WTC11 (cell line): ENCODE measurements around the gene GPER1.

Source experiments
- ATF1 ChIP-seq: sonication (generic); formaldehyde crosslinking; IDR thresholded peaks from 2 replicates; pipeline ENCODE4 v1.8.1; 2023; ENCODE audit warnings: mild to moderate bottlenecking, moderate library complexity, missing genetic modification reagents
- ESRRA ChIP-seq: sonication (generic); formaldehyde crosslinking; IDR thresholded peaks from 2 replicates; pipeline ENCODE4 v1.8.1; 2022; ENCODE audit warnings: mild to moderate bottlenecking, missing genetic modification reagents, borderline replicate concordance
- ETV6 ChIP-seq: sonication (generic); formaldehyde crosslinking; IDR thresholded peaks from 2 replicates; pipeline ENCODE4 v1.8.1; 2022; ENCODE audit warnings: mild to moderate bottlenecking, missing genetic modification reagents
- FOXJ3 ChIP-seq: sonication (generic); formaldehyde crosslinking; IDR thresholded peaks from 2 replicates; pipeline ENCODE4 v1.9.0; 2021; ENCODE audit warnings: missing genetic modification reagents, mild to moderate bottlenecking, borderline replicate concordance
- RELA ChIP-seq: sonication (generic); formaldehyde crosslinking; IDR thresholded peaks from 2 replicates; pipeline ENCODE4 v1.8.1; 2022; ENCODE audit warnings: missing genetic modification reagents, mild to moderate bottlenecking, borderline replicate concordance
- TF ChIP-seq, protein P1 (sequence below): sonication (generic); formaldehyde crosslinking; IDR thresholded peaks from 2 replicates; pipeline ENCODE4 v1.8.1; 2022; ENCODE audit warnings: mild to moderate bottlenecking, moderate library complexity, missing genetic modification reagents
- TF ChIP-seq, protein P2 (sequence below): sonication (generic); formaldehyde crosslinking; IDR thresholded peaks from 2 replicates; pipeline ENCODE4 v1.8.0; 2022; ENCODE audit warnings: mild to moderate bottlenecking, missing genetic modification reagents
- TF ChIP-seq, protein P3 (sequence below): fragments of 200-600 bp; IDR thresholded peaks from 2 replicates; pipeline ENCODE4 v1.8.0; 2022; ENCODE audit warnings: antibody characterized with exemption
- TF ChIP-seq, protein P4 (sequence below): sonication (generic); formaldehyde crosslinking; IDR thresholded peaks from 2 replicates; pipeline ENCODE4 v1.8.0; 2023; ENCODE audit warnings: mild to moderate bottlenecking, missing genetic modification reagents
- TF ChIP-seq, protein P5 (sequence below): sonication (generic); formaldehyde crosslinking; IDR thresholded peaks from 2 replicates; pipeline ENCODE4 v1.8.1; 2022; ENCODE audit warnings: missing genetic modification reagents, borderline replicate concordance
- TF ChIP-seq, protein P6 (sequence below): fragments of 250-450 bp; sonication (Bioruptor Pico); IDR thresholded peaks from 2 replicates; pipeline ENCODE4 v2.1.2; 2022; ENCODE audit warnings: mild to moderate bottlenecking, moderate library complexity
- TF ChIP-seq, protein P7 (sequence below): sonication (generic); formaldehyde crosslinking; IDR thresholded peaks from 2 replicates; pipeline ENCODE4 v1.8.0; 2023; ENCODE audit warnings: missing genetic modification reagents, mild to moderate bottlenecking, borderline replicate concordance
- TF ChIP-seq, protein P8 (sequence below): sonication (generic); formaldehyde crosslinking; IDR thresholded peaks from 2 replicates; pipeline ENCODE4 v1.8.1; 2023; ENCODE audit warnings: mild to moderate bottlenecking, missing genetic modification reagents
- TF ChIP-seq, protein P9 (sequence below): fragments of 250-450 bp; sonication (Bioruptor Pico); IDR thresholded peaks from 2 replicates; pipeline ENCODE4 v1.9.0; 2021; ENCODE audit warnings: mild to moderate bottlenecking

DNA sequence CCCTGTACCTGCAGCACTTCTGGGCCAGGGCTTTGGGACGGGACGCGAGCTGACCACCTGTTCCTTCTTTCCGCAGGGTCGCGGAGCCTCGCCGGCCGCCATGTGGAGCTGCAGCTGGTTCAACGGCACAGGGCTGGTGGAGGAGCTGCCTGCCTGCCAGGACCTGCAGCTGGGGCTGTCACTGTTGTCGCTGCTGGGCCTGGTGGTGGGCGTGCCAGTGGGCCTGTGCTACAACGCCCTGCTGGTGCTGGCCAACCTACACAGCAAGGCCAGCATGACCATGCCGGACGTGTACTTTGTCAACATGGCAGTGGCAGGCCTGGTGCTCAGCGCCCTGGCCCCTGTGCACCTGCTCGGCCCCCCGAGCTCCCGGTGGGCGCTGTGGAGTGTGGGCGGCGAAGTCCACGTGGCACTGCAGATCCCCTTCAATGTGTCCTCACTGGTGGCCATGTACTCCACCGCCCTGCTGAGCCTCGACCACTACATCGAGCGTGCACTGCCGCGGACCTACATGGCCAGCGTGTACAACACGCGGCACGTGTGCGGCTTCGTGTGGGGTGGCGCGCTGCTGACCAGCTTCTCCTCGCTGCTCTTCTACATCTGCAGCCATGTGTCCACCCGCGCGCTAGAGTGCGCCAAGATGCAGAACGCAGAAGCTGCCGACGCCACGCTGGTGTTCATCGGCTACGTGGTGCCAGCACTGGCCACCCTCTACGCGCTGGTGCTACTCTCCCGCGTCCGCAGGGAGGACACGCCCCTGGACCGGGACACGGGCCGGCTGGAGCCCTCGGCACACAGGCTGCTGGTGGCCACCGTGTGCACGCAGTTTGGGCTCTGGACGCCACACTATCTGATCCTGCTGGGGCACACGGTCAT, 30.3 kb upstream of the GPER1 start:
- TF ChIP-seq RELA (no peak), ETV6 (CRISPR knock-in tag) (no peak), ESRRA (no peak), FOXJ3 (no peak), ATF1 (CRISPR knock-in tag) (no peak)
- TF ChIP-seq, protein P1, sequence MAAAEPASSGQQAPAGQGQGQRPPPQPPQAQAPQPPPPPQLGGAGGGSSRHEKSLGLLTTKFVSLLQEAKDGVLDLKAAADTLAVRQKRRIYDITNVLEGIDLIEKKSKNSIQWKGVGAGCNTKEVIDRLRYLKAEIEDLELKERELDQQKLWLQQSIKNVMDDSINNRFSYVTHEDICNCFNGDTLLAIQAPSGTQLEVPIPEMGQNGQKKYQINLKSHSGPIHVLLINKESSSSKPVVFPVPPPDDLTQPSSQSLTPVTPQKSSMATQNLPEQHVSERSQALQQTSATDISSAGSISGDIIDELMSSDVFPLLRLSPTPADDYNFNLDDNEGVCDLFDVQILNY (CRISPR knock-in tag): no peak
- TF ChIP-seq, protein P2, sequence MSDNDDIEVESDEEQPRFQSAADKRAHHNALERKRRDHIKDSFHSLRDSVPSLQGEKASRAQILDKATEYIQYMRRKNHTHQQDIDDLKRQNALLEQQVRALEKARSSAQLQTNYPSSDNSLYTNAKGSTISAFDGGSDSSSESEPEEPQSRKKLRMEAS (CRISPR knock-in tag): no peak
- TF ChIP-seq, protein P3, sequence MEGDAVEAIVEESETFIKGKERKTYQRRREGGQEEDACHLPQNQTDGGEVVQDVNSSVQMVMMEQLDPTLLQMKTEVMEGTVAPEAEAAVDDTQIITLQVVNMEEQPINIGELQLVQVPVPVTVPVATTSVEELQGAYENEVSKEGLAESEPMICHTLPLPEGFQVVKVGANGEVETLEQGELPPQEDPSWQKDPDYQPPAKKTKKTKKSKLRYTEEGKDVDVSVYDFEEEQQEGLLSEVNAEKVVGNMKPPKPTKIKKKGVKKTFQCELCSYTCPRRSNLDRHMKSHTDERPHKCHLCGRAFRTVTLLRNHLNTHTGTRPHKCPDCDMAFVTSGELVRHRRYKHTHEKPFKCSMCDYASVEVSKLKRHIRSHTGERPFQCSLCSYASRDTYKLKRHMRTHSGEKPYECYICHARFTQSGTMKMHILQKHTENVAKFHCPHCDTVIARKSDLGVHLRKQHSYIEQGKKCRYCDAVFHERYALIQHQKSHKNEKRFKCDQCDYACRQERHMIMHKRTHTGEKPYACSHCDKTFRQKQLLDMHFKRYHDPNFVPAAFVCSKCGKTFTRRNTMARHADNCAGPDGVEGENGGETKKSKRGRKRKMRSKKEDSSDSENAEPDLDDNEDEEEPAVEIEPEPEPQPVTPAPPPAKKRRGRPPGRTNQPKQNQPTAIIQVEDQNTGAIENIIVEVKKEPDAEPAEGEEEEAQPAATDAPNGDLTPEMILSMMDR: no peak
- TF ChIP-seq, protein P4, sequence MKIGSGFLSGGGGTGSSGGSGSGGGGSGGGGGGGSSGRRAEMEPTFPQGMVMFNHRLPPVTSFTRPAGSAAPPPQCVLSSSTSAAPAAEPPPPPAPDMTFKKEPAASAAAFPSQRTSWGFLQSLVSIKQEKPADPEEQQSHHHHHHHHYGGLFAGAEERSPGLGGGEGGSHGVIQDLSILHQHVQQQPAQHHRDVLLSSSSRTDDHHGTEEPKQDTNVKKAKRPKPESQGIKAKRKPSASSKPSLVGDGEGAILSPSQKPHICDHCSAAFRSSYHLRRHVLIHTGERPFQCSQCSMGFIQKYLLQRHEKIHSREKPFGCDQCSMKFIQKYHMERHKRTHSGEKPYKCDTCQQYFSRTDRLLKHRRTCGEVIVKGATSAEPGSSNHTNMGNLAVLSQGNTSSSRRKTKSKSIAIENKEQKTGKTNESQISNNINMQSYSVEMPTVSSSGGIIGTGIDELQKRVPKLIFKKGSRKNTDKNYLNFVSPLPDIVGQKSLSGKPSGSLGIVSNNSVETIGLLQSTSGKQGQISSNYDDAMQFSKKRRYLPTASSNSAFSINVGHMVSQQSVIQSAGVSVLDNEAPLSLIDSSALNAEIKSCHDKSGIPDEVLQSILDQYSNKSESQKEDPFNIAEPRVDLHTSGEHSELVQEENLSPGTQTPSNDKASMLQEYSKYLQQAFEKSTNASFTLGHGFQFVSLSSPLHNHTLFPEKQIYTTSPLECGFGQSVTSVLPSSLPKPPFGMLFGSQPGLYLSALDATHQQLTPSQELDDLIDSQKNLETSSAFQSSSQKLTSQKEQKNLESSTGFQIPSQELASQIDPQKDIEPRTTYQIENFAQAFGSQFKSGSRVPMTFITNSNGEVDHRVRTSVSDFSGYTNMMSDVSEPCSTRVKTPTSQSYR: no peak
- TF ChIP-seq, protein P5, sequence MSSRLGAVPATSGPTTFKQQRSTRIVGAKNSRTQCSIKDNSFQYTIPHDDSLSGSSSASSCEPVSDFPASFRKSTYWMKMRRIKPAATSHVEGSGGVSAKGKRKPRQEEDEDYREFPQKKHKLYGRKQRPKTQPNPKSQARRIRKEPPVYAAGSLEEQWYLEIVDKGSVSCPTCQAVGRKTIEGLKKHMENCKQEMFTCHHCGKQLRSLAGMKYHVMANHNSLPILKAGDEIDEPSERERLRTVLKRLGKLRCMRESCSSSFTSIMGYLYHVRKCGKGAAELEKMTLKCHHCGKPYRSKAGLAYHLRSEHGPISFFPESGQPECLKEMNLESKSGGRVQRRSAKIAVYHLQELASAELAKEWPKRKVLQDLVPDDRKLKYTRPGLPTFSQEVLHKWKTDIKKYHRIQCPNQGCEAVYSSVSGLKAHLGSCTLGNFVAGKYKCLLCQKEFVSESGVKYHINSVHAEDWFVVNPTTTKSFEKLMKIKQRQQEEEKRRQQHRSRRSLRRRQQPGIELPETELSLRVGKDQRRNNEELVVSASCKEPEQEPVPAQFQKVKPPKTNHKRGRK: no peak
- TF ChIP-seq, protein P6, sequence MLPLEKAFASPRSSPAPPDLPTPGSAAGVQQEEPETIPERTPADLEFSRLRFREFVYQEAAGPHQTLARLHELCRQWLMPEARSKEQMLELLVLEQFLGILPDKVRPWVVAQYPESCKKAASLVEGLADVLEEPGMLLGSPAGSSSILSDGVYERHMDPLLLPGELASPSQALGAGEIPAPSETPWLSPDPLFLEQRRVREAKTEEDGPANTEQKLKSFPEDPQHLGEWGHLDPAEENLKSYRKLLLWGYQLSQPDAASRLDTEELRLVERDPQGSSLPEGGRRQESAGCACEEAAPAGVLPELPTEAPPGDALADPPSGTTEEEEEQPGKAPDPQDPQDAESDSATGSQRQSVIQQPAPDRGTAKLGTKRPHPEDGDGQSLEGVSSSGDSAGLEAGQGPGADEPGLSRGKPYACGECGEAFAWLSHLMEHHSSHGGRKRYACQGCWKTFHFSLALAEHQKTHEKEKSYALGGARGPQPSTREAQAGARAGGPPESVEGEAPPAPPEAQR (CRISPR knock-in tag): no peak
- TF ChIP-seq, protein P7, sequence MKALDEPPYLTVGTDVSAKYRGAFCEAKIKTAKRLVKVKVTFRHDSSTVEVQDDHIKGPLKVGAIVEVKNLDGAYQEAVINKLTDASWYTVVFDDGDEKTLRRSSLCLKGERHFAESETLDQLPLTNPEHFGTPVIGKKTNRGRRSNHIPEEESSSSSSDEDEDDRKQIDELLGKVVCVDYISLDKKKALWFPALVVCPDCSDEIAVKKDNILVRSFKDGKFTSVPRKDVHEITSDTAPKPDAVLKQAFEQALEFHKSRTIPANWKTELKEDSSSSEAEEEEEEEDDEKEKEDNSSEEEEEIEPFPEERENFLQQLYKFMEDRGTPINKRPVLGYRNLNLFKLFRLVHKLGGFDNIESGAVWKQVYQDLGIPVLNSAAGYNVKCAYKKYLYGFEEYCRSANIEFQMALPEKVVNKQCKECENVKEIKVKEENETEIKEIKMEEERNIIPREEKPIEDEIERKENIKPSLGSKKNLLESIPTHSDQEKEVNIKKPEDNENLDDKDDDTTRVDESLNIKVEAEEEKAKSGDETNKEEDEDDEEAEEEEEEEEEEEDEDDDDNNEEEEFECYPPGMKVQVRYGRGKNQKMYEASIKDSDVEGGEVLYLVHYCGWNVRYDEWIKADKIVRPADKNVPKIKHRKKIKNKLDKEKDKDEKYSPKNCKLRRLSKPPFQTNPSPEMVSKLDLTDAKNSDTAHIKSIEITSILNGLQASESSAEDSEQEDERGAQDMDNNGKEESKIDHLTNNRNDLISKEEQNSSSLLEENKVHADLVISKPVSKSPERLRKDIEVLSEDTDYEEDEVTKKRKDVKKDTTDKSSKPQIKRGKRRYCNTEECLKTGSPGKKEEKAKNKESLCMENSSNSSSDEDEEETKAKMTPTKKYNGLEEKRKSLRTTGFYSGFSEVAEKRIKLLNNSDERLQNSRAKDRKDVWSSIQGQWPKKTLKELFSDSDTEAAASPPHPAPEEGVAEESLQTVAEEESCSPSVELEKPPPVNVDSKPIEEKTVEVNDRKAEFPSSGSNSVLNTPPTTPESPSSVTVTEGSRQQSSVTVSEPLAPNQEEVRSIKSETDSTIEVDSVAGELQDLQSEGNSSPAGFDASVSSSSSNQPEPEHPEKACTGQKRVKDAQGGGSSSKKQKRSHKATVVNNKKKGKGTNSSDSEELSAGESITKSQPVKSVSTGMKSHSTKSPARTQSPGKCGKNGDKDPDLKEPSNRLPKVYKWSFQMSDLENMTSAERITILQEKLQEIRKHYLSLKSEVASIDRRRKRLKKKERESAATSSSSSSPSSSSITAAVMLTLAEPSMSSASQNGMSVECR (CRISPR knock-in tag): no peak
- TF ChIP-seq, protein P8, sequence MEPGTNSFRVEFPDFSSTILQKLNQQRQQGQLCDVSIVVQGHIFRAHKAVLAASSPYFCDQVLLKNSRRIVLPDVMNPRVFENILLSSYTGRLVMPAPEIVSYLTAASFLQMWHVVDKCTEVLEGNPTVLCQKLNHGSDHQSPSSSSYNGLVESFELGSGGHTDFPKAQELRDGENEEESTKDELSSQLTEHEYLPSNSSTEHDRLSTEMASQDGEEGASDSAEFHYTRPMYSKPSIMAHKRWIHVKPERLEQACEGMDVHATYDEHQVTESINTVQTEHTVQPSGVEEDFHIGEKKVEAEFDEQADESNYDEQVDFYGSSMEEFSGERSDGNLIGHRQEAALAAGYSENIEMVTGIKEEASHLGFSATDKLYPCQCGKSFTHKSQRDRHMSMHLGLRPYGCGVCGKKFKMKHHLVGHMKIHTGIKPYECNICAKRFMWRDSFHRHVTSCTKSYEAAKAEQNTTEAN (CRISPR knock-in tag): no peak
- TF ChIP-seq, protein P9, sequence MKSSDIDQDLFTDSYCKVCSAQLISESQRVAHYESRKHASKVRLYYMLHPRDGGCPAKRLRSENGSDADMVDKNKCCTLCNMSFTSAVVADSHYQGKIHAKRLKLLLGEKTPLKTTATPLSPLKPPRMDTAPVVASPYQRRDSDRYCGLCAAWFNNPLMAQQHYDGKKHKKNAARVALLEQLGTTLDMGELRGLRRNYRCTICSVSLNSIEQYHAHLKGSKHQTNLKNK (CRISPR knock-in tag): no peak
